ENCODE results near the gene PAX7. TPM values are rescaled to one million over a fixed set of nuclear protein-coding genes. Genes with fewer than 3 reads are reported as not detected.

Gene PAX7
- polyA plus RNA-seq, 1 of the 3 experiments (the other 2 are of a cell fraction): not detected

GRCh38 chr1:18637962-18638834 is 7.6 kb downstream of the PAX7 start:
- H3K9ac ChIP-seq: no peak overlapping the region
- H4K20me1 ChIP-seq (ENCODE audit: insufficient read depth): no peaks in the 10 kb centered on the region
- H3K9me2 ChIP-seq: no peaks in the 10 kb centered on the region
- ChIA-PET POLR2A (no interaction called here), CTCF (interaction anchor here (1.0 to 2.8 kb wide), 5 partner anchors 37 to 237 kb away, joined by 3 to 12 read pairs (median 4); no protein-coding TSS in a partner anchor)
- no peak overlapping the region for H3K4me3 ChIP-seq (ENCODE audit: low read depth in 2 of 2, low read length in 1 of 2)
- no peak overlapping the region for H2AFZ ChIP-seq (ENCODE audit: low read depth)
- no peaks in the 10 kb centered on the region for H3K4me1 ChIP-seq (ENCODE audit: control insufficient read depth in 1 of 2, insufficient read depth in 2 of 2, low read depth in 1 of 2, low read length in 1 of 2)
- peaks cover 100% of the 10 kb centered on the region for H3K27me3 ChIP-seq (ENCODE audit: insufficient read depth)
- H3F3A ChIP-seq (replicated peaks; ENCODE audit: insufficient read depth): no peaks in the 10 kb centered on the region
- H3K36me3 ChIP-seq (replicated peaks in 1 of 2; ENCODE audit: control insufficient read depth in 1 of 2, insufficient read depth in 2 of 2, low read length in 1 of 2): no peaks in the 10 kb centered on the region
- H3K79me2 ChIP-seq (ENCODE audit: insufficient read depth): no peaks in the 10 kb centered on the region
- no peak for TF ChIP-seq FOSL2 (IDR thresholded peaks at IDR 0.05; ENCODE audit: borderline replicate concordance, low read depth)
- TF ChIP-seq, protein P1, sequence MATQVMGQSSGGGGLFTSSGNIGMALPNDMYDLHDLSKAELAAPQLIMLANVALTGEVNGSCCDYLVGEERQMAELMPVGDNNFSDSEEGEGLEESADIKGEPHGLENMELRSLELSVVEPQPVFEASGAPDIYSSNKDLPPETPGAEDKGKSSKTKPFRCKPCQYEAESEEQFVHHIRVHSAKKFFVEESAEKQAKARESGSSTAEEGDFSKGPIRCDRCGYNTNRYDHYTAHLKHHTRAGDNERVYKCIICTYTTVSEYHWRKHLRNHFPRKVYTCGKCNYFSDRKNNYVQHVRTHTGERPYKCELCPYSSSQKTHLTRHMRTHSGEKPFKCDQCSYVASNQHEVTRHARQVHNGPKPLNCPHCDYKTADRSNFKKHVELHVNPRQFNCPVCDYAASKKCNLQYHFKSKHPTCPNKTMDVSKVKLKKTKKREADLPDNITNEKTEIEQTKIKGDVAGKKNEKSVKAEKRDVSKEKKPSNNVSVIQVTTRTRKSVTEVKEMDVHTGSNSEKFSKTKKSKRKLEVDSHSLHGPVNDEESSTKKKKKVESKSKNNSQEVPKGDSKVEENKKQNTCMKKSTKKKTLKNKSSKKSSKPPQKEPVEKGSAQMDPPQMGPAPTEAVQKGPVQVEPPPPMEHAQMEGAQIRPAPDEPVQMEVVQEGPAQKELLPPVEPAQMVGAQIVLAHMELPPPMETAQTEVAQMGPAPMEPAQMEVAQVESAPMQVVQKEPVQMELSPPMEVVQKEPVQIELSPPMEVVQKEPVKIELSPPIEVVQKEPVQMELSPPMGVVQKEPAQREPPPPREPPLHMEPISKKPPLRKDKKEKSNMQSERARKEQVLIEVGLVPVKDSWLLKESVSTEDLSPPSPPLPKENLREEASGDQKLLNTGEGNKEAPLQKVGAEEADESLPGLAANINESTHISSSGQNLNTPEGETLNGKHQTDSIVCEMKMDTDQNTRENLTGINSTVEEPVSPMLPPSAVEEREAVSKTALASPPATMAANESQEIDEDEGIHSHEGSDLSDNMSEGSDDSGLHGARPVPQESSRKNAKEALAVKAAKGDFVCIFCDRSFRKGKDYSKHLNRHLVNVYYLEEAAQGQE (IDR thresholded peaks at IDR 0.05; ENCODE audit: low read depth, low read length): no peak
- no peak for TF ChIP-seq EZH2phosphoT487 (IDR thresholded peaks at IDR 0.05; ENCODE audit: borderline replicate concordance, low read depth)
- TF ChIP-seq JUND (IDR thresholded peaks at IDR 0.05): no peak
- no peak for TF ChIP-seq TCF12 (IDR thresholded peaks at IDR 0.05)
- no peak for TF ChIP-seq NRF1 (IDR thresholded peaks at IDR 0.05; ENCODE audit: low read depth, low read length)
- TF ChIP-seq, protein P2, sequence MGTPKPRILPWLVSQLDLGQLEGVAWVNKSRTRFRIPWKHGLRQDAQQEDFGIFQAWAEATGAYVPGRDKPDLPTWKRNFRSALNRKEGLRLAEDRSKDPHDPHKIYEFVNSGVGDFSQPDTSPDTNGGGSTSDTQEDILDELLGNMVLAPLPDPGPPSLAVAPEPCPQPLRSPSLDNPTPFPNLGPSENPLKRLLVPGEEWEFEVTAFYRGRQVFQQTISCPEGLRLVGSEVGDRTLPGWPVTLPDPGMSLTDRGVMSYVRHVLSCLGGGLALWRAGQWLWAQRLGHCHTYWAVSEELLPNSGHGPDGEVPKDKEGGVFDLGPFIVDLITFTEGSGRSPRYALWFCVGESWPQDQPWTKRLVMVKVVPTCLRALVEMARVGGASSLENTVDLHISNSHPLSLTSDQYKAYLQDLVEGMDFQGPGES (IDR thresholded peaks at IDR 0.05; ENCODE audit: low read depth, low read length): no peak
- no peak for TF ChIP-seq PBX3 (IDR thresholded peaks at IDR 0.05)
- TF ChIP-seq CHD2 (IDR thresholded peaks at IDR 0.05; ENCODE audit: low read length, partially characterized antibody): no peak
- no peak for TF ChIP-seq USF1 (IDR thresholded peaks at IDR 0.05; ENCODE audit: borderline replicate concordance, low read depth)
- no peak for TF ChIP-seq FOXJ3 (CRISPR knock-in tag; IDR thresholded peaks at IDR 0.05)
- no peak for TF ChIP-seq RFX5 (IDR thresholded peaks at IDR 0.05; ENCODE audit: low read length)
- no peak for TF ChIP-seq YY1 (IDR thresholded peaks at IDR 0.05; ENCODE audit: low read depth)
- TF ChIP-seq RCOR1 (IDR thresholded peaks at IDR 0.05; ENCODE audit: low read length): no peak
- no peak for TF ChIP-seq NFIC (IDR thresholded peaks at IDR 0.05; ENCODE audit: borderline replicate concordance)
- no peak for TF ChIP-seq RAD21 (IDR thresholded peaks at IDR 0.05; ENCODE audit: low read length)
- TF ChIP-seq CTCF (IDR thresholded peaks at IDR 0.05): no peak
- no peaks in the 10 kb centered on the region for H3K9me3 ChIP-seq
- DNase-seq: no peak
- 23% methylated on average over 15 of the region's 15 CpGs for WGBS (ENCODE audit: low lambda C conversion rate)
- no peak overlapping the region for H3K27ac ChIP-seq (ENCODE audit: low read depth in 2 of 2, low read length in 1 of 2)
- no peak overlapping the region for H3K4me2 ChIP-seq

Measured in SK-N-SH (cell line).